ENCODE data around the gene PPP2R2B.

Gene PPP2R2B

DNA sequence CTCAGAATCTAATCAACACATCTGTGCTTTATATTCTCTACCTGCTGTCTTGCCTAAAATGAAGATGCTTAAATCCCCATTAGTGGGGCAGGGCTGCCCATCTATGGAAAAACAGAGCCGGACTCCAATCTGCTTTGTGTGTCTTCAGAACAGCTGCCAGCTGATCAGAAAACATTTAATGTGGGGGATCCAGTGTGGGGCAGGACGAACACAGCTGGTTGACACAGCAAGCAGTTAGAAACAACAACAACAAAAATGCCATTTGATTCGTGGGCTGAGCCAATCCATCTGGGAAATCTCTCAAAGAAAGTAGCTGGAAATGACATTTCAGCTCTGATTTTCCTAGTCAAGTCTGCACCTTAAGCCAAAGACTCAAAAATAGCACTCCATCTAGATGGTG is 99.8 kb downstream of the PPP2R2B start:
- no peak for DNase-seq

DNA sequence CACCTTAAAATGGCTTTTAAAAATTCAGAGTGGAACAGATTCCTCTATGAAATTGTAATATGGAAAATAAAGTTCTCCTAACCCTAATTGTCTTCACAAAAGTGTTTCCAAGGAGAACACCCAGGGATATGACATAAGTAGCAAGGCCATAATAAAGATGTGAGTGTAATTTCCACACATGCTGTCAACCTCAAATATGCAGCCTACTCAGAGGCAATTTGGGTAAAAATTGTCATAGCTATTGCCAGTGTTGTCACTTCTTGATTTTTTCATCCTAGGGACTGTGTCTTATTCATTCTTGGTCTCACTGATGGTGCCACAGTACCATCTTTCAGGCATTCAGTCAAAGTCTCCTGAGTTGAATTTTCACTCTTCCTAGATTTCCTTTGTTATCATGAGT is 100.3 kb downstream of the PPP2R2B start:
- no peak for DNase-seq

DNA sequence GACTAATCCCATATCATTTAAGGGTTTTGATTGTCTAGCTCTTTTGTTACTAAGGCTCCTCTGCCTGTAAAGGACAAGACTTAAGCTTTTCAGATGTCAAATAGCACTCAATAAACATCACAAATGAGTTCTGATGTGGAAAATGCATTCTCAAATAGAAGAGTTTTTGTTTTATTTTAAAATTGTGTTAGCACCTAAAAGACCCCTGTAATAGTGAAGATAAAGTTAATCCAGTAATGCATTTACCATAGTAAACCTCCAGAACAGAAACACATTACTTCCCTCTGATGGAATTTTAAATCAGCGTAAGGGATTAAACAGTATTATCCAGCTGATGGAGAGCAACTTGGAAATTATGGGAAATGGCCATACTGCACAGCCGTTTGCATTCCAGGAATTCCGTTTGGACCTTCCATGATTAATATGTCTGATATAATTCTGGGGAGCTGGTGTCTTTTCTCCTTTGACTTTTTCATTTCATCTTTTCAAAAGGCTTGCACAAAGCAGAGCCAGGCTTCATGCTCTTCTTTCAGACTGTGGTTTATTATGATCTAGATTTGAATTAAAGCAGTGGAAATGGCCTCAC is 105.6 kb downstream of the PPP2R2B start:
- DNase-seq: no peak

DNA sequence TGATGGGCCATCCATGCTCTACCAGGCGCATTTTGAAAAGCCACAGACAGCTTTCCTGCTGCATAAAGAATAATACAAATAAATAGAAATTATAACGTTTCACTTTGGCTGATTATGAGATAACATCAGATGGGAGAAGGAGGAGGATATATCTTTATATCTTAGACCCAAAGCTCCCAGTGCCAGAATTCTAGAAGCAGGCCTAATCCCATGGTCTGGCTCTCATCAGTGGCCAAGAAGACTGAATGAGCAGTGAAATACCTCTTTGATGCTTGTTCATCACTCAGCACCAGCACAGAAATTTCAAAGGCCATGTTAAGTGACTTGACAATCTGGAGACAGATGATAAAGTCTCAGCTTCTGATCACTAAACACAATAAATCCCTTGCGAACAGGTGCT is 107.6 kb downstream of the PPP2R2B start:
- DNase-seq: no peak

DNA sequence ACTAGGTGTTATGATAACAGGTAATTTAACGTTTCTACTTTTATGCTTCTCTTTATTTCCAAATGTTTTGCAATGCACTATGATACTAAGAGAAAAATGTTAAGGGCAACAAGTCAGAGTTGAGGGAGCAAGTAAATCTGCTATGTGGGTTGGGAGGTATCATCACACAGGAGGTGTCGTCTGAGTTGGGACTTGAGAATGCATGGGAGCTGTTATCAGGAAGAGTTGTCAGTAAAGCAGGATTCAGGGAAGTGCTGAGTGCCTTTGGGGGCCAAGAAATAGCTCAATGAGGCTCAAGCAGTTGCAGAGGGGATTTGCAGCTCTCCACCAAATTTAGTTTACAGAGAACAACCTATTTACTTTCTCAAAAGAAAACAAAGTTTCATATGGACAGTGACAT is 108.0 kb downstream of the PPP2R2B start:
- no peak for DNase-seq

DNA sequence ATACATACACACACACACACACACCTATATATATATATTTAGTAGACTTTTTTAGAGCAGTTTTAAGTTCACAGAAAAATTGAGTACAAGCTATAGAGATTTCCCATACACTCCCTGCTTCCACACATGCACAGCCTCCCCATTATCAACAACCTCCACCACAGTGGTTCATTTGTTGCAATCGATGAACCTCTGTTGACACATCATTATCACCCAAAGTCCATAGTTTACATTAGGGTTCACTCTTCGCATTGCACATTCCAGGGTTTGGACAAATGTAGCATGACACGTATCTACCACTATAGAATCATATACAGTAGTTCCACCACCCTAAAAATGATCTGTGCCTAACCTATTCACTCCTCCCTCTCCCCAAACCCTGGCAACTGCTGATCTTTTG is 111.0 kb downstream of the PPP2R2B start:
- DNase-seq: no peak

DNA sequence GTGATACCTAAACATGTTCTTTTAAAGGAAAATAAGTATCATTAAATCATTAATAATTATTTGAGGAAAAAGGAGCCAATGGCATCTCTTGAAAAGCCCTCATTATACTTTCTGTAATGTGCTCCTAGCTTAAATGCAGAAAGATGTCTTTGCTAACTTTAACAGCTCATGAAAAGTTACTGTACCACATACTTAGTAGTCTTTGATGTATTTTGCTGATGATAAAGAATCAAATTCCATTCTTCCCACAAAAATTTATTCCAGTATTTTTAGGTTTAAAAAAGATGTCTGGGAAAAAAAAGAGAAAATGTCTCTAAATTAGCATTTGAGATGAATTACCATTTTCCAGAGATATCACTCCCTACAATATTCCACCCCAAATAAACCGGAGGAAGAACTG is 112.5 kb downstream of the PPP2R2B start:
- no peak for DNase-seq

DNA sequence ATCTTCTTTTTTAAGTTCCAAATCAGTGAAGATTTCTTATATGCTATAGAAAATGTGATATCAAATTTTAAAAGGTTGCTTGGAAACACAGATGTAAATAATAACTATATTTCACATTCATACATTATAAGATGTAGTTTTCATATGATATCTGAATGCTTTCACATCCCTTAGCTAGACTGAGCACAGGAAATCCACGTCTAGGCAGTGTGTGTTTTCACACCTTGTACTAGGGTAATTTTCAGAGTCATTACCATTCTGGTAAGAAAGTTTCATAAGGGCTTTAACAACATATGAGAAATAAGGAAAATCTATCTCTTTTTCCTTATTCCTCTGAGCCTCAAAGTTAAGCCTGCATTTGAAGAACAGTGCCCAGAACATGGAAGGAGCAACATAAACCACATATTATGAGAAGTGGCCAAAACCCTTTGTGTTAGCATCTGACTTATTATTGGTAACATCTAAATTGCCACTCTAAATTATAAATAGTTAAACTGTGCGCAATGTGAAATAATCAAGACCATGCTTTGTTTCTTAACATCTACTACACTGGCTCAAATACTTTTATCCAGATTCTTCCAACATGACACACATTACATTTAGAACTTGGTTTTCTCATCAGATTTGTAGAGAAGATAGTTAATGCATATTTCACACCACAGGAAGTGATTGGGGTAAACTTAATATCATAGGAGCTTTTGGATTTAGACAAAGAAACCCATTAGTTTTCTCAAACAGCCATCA is 113.3 kb downstream of the PPP2R2B start:
- DNase-seq: no peak

DNA sequence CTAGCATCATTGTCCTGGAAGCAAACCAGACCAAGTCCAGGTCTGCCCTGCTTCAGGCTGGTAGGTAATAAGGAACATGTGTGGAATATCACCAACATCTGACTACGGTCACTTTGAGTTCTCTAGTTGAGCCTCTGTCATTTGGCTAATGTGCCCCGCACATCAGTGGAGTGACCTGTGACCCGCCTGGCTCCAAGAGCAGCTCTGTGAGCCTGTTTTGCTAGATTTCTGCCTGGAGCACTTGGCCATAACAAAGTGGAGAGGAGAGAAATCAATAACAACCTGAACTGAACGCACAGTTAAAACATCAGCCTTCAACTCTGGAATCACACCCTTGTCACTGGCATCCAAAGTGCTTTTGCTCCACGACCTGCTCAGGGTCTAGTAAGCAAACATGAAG is 115.7 kb downstream of the PPP2R2B start:
- no peak for DNase-seq

DNA sequence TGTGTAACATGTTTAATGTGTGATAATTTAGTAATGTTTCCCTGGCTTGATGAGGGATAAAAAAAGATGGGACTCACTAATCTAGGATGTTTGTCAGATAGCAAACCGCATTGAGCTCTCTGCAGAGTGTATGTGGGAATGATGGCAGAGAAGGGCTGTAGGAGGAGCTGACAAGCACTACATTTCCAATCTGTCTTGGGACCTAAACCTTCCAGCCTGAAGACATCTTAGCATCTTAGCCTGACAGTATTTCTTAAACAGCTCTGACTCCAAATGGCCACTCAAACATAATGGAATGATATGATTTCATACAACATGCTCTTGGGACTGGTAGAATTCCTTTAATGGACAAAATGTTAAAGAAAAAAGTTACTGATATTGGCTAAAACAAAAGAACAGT is 116.7 kb downstream of the PPP2R2B start:
- DNase-seq: no peak

DNA sequence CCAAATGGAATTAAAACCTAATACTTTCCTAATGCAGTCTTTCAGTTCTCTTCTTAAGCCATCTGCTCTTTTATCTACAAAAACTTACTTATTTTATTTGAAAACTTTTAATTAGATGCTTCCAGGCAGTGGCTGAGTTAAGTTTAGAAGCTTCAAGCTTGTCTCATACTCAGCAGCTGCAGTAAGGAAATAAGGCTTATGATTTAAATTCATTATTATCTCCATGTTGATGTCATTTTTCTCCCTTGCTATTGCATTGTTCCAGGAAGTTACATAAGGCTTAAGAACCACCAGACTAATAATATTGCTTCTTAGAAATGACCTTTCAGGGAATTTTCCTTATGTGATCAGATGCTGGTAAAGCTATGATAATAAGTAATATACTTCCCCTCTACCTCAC is 119.6 kb downstream of the PPP2R2B start:
- DNase-seq: no peak

DNA sequence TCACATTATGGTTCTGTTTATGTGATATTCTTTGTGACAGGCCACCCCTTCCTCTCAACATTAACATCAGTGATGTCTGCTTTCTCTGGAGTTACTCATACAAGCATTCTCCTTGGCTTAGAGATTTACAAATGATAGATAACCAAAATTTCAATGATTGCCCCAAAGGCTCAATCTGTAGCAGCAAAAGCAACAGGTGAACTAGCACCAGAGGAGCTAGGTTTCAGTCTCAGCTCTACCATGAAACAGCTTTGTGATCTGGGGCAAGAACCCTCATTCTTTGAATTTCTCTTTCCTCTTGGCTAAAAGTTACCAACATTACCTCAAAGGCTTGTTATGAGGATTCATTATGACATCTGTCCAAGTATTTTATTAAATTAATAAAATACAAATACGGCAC is 120.5 kb downstream of the PPP2R2B start:
- DNase-seq: no peak

DNA sequence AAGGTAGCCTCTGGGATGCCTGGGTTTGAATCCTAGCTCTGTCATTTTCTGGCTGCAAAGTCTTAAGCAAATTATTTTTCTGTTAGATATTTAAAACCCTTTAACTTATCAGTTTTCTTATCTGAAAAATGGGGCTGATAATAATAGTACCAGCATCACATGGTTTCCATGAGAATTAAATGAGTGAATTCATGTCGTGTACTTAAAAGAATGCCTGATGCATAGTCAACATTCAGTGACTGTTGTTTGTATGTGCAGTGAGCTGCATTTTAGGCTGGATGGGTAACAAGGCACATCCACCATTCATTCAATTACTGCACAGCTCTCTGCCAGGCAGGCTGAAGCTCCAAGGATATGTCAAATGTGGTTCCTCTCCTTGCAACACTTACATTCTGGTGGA is 122.0 kb downstream of the PPP2R2B start:
- DNase-seq: no peak

DNA sequence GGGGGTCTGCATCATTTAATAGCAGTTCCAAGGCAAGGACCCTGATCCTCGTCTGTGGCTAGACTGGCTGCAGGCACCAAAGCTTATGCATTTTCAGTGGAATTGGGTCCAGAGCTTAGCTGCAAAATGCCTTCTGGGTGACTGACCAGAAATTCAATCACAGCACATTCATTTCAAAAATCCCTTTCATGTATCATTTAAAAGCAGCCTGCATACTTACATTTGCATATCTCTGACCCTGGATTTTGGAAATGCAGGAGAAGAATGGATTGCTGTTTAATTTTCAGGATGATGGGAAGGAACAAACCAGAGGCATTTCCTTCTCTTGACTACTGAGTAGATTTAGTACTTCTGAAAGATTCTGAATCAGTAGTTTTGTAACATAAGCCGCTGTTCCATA is 122.8 kb downstream of the PPP2R2B start:
- DNase-seq: no peak

DNA sequence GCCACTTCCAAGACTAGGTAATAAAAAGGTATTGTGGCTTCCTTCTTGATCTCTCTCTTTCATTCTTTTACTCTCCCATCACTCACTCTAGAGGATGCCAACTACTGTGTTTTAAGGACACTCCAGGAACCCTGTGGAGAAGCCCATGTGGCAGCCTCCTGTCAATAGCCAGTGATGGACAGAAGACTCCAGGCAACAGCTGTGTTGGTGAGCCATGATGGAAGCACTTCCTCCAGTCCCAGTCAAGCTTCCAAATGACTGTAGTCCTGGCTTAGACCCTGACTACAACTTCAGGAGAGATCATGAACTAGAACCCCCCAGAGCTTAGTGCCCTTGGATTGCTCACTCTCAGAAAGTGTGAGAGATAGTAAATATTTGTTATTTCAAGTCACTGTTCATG is 123.9 kb downstream of the PPP2R2B start:
- no peak for DNase-seq

DNA sequence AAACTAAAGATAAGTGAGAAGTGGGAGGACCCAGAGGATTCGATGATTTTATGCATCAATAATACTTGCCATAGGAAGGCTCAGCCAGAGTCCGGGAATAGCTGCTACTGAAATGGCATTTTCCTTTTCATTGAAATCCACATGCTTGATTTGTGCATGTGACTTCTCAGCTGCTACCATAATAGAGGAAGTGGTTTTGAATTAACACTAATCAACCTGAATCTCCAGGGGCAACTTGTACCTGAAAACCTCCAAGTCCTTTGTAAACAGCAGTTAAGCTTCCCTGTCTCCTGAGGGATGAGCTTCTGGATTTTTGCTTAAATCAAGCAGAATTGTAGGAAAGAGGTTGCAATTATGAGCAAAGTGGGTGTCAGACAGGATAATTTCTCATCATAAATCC is 124.9 kb downstream of the PPP2R2B start:
- DNase-seq: no peak

DNA sequence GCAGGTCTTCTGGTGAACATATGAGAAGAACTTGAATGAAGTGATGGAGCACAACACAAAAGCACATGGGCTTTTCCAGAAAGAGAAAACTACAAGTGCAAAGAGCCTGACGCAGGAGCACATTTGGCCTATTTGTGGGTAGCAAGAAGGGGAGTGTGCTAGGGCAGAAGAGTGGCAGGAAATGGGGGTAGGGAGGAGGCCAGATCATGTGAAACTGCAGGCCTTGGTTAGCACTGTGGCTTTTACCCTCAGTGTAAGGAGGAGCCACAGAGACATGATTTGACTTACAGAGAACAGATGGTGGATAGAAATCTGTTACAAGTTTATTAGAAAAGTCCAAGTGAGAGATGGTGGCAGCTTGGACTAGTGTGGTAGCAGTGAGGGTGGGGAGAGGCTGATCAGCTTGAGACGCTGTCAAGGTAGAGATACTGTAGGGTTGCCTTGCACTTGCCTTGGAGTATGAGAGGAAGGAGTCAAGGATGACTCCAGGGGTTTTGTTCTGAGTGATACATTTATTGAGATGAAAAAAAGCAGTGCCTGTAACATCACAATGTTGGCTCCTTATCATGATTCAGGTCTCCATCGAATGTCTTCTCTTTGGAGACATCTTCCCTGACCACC is 126.7 kb downstream of the PPP2R2B start:
- no peak for DNase-seq

DNA sequence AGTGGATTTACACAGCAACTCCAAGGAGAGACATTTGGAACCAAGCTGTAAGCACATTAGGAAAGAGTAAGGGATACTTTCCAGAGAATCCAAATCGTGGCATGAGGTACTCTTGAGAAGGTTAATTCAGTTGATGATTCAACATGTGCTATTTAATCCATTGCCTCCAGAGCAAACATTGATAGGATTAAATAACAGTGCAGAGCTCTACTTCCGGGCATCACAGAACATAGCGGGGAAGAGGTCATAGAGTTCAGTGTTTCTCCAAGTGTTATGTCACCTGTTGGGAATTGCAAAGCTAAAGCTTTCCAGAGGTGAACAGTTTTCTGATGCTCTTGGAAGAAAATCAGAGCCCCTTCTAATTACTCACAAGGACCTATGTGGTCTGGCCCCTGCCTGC is 127.5 kb downstream of the PPP2R2B start:
- no peak for DNase-seq

DNA sequence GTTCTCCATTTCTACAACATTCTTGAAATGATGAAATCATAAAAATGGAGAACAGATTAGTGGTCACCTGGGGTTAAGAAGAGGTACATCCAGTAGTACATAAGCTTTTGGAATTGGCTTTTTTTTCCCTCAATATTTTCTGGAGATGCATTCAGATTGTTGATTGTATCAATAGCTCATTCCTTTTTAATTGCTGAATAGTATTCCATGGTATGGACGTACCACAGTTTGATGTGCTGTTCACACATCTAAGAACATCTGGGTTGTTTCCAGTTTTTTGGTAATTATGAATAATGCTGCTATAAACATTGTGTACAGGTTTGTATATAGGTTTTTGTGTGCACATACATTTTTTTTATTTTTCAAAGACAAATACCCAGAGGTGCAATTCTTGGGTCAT is 130.0 kb downstream of the PPP2R2B start:
- DNase-seq: no peak

DNA sequence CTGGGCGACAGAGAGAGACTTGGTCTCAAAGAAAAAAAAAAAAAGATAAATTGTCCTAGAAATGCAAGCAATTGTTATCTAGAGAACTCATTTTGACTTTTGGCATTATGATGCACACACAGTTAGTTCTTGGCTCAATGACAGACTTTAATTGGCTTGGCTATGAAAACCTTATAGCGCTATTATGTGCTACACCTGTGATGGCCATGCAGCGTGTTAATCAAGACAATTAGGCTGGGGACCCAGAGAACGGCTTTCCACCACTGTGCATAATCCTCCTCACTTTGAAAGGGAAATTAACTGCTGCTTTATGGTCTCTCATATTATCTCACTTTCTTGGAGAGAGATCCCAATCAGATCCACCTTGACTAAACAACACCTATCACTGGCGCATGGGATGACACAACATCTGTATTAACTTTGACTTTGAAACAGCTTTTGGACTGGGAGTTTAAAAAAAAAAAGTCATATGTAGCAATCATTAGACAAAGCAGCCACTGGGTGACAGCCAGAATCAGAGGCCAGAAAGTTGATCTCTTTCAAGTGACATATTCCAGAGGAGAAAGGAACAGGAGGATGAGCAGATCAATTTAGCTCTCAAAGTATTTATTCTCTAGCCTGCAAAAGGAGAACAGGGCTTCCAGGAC is 132.5 kb downstream of the PPP2R2B start:
- DNase-seq: no peak

DNA sequence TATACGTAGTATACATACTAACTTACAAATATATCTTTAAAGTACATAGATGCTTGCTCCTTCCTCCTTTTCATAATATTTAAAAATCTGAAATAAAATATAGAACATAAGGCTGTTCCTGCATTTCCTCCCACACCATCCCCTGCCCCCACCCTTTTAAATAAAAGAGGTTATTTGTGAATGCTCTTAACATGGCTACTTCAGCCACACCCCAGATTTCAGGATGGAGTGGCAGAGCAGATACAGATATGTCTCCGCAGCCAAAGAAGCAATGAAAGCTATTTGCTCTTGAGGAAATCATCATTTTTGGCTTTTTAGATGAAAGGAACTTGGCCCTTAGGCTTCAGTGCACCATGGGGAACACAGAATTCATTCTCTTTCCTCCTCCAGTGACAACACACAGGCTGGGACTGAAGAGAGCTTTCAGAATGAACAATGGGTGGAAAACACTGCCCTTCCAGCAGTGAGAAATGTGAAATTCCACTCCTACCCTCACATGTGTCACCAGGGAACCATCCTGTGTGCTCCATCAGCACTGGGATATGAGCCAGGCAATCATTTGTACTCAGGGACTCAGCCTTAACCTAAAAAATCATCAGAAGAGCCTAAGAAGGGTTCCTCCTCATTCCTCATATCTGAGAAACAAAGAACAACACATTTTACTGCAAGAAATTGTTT is 134.3 kb downstream of the PPP2R2B start:
- no peak for DNase-seq

DNA sequence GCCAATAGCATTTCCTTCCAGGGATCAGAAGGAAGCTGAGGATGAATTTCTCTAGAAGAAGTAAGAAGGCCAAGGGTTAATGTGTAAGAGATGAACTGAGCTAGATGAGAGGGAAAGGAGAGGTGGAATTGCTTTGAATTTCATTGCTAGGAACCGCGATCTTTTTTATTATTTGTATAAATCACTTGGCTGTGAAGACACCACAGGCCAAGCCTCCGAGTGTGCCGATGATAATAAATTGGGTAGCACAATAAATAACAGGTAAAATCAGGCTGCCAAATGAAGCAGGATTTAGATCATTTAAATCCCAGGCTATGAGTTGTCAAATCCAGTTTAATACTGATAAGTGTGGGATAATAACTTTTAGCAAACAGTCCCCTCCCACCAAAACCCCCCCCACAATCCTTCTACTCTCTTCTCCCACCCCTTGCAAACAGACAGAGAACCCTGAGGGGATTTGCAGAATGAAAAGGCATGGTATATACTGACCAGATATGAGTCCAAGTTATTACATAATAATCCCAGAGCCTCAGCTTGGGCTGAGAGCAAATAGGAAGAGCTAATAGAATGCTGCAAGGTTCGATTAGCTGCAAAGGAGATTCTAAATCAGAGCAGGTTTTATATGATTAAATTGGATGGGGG is 143.5 kb downstream of the PPP2R2B start:
- DNase-seq: no peak

DNA sequence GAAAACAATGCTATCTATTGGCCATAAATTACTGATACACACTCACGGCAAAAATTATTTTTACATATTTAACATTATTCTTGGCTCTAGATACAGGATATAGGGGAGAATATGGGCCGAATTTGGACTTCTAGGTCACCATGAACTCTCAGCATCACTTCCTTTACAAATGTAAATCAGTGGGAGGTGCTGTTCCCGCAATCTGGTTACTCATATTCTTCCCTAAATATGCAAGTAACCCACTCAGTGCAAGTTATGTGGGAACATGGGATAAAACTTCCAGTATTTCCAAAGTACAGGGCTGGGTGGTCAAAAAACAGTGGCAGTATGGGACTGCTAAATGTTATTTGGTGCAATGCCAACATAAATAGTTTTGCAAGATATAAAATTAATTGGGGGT is 145.6 kb downstream of the PPP2R2B start:
- no peak for DNase-seq
